ENCODE measurements around the gene OSBPL2. TPM values are rescaled to one million over a fixed set of nuclear protein-coding genes. Genes with fewer than 3 reads are reported as not detected.

The OSBPL2 gene
- total and polyA plus RNA-seq, 11 donors, result 20.0 to 57.9 (median 38.3) TPM

DNA sequence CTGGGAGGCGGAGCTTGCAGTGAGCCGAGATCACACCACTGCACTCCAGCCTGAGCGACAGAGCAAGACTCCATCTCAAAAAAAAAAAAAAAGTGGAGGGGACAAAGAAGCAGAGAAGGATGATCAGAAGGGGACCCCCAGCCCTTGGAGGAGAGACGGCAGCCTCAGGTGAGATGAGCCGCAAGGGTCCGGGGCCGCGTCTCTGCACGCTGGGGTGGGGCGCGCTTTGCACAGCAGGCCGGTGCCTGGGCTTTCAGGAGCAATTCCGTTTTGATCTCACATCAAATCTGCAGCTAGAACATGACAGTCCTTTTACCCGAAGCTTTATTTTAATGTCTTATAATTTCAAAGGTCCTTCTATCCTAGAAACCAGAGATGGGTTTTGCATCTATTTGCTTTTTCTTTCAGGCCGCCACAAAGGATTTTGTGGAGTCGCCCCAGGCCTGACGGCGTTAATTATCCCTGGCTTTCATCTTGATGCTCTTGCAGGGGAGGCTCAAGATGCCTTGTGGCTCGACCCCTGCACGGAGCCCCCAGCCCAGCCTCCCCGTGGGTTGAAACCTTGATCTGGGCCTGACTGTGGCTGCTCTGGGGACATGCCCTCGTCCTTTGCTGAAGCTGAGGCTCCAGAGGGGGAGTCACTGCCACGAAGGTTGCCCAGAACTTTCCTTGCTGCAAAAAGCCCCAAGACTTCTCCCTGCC, 35.5 kb upstream of the OSBPL2 start:
- Histone ChIP-seq H3K4me1 (no peaks in the 10 kb centered on the region), H3K9me3 (no peaks in the 10 kb centered on the region), H3K27me3 (no peaks in the 10 kb centered on the region), H3K27ac (no peak overlapping the region), H3K36me3 (peaks cover 0 to 59% (median 51%) of the 10 kb centered on the region in 9 donors), H3K4me3 (no peak overlapping the region)
- ATAC-seq (no peak), DNase-seq (peak in 2 of 5 donors; percentile 5 to 16)
- intact Hi-C loops (cut with DNase I), result no loop called here
- 85 to 90% (median 88%) methylated on average over 22 to 23 of the region's 23 CpGs for WGBS, 4 donors
- TF ChIP-seq, protein P1, sequence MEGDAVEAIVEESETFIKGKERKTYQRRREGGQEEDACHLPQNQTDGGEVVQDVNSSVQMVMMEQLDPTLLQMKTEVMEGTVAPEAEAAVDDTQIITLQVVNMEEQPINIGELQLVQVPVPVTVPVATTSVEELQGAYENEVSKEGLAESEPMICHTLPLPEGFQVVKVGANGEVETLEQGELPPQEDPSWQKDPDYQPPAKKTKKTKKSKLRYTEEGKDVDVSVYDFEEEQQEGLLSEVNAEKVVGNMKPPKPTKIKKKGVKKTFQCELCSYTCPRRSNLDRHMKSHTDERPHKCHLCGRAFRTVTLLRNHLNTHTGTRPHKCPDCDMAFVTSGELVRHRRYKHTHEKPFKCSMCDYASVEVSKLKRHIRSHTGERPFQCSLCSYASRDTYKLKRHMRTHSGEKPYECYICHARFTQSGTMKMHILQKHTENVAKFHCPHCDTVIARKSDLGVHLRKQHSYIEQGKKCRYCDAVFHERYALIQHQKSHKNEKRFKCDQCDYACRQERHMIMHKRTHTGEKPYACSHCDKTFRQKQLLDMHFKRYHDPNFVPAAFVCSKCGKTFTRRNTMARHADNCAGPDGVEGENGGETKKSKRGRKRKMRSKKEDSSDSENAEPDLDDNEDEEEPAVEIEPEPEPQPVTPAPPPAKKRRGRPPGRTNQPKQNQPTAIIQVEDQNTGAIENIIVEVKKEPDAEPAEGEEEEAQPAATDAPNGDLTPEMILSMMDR (IDR thresholded peaks at IDR 0.05), result no peak
- no peak for TF ChIP-seq POLR2A (IDR thresholded peaks at IDR 0.05)

DNA sequence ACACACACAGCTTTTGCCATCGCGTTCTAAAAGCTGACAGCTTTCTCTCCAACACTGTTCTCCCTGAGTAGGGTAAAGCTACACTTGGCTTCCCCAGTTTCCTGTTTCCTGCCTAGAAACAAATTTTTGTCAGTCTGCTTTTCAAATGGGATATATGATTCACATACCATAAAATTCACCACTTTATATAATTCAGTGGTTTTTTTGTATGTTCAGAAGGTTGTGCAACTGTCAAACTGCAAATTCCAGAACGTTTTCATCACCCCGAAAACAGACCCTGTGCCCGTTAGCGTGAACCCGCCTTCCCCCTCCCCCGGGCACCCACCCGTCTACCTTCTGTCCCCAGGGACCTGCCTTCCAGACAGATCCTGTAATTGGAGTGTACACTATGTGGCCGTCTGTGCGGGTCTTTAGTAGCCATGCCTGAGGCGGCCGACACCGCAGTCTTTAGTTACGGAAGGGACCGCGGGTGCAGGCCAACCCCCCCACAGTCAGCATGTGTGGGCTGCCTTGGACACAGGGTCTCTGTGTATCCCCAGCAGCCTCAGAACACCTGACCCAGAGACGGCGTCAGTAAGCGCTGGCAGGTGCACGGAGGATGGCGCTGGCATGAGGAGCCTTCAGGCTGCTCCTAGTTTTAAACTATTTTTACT, 34.8 kb upstream of the OSBPL2 start:
- Histone ChIP-seq H3K36me3 (peaks cover 0 to 52% (median 44%) of the 10 kb centered on the region in 9 donors), H3K4me3 (no peak overlapping the region), H3K9me3 (no peaks in the 10 kb centered on the region), H3K27me3 (no peaks in the 10 kb centered on the region), H3K4me1 (no peaks in the 10 kb centered on the region), H3K27ac (no peak overlapping the region)
- DNase-seq, result peak in 2 of 5 donors; percentile 5 to 18
- intact Hi-C loops (cut with DNase I), result no loop called here
- no peak for ATAC-seq
- 76 to 83% (median 78%) methylated on average over 22 of the region's 22 CpGs for WGBS, 4 donors
- TF ChIP-seq, protein P1 (IDR thresholded peaks at IDR 0.05), result no peak
- TF ChIP-seq POLR2A (IDR thresholded peaks at IDR 0.05), result no peak

DNA sequence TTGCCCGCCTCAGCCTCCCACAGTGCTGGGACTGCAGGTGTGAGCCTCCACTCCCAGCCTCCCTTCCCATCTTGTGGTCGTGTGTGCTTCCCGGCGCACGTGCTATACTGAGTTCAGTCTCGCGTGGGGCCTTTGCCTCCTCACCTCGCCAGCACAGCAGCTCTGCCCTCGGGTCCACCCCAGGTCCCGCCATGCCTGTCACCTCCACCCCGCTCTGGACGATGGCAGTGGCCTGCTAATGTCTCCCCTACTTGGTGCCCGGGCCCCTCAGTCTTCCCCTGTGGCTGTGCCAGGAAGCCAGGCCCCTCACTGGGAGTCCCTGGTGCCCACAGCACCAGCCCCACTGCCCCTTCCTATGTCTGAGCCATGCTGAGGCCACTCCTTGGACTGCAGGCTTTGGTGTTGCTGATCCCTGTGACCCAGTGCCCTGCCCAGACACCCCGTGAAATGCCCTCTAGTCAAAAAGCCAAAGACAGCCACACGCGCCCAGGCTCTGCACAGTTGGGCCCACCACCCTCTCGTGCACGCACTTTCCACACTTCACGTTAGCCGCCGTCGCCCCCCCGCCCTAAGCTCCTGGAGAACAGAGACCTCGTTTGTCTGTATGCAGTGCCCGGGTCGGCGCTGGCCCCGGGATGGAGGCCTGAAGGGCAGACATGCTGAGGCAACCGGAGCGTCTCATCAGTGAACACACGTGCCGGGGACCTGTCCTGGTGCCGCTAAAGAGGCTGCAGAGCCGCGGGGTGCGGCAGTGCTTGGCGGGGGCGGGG, 32.5 kb upstream of the OSBPL2 start:
- peaks cover 0 to 16% (median 4%) of the 10 kb centered on the region in 9 donors for H3K27me3 ChIP-seq
- peaks cover 0 to 8% (median 0%) of the 10 kb centered on the region in 12 donors for H3K4me1 ChIP-seq
- H3K27ac ChIP-seq, result no peak overlapping the region
- H3K36me3 ChIP-seq, result peaks cover 0 to 31% (median 24%) of the 10 kb centered on the region in 9 donors
- intact Hi-C loops (cut with DNase I), result no loop called here
- H3K9me3 ChIP-seq, result no peaks in the 10 kb centered on the region
- peak in 3 of 5 donors; percentile 15 to 67 (median 25) for DNase-seq
- ATAC-seq, result no peak
- 86 to 94% (median 93%) methylated on average over 35 to 38 of the region's 38 CpGs for WGBS, 4 donors
- H3K4me3 ChIP-seq, result no peak overlapping the region
- TF ChIP-seq, protein P1 (IDR thresholded peaks at IDR 0.05), result no peak
- TF ChIP-seq POLR2A (IDR thresholded peaks at IDR 0.05), result no peak

DNA sequence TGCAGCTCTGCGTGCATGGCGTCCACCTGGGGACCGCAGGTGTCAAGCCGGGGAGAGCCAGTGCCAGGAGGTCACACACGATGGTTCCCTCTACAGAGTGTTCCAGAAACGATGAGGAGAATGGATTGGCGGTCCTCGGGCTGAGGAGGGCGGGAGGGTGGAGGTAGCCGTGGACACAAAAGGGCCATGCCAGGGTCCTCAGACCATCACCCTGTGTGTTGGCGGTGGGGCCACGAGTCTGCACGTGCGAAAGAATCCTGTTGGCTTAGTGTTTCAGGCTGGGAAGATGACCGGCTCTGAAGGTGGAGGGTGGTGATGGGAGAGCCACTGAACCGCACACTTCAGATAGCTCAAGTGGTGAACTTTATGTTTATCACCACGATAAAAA, 31.9 kb upstream of the OSBPL2 start:
- H3K27ac ChIP-seq, result no peak overlapping the region
- ATAC-seq (peak in 1 of 4 donors; percentile 4), DNase-seq (peak in 3 of 5 donors; percentile 2 to 24 (median 9))
- TF ChIP-seq POLR2A (IDR thresholded peaks at IDR 0.05), result no peak
- TF ChIP-seq, protein P1 (IDR thresholded peaks at IDR 0.05), result no peak
- no peak overlapping the region for H3K4me3 ChIP-seq
- peaks cover 0 to 25% (median 18%) of the 10 kb centered on the region in 9 donors for H3K36me3 ChIP-seq
- peaks cover 0 to 8% (median 0%) of the 10 kb centered on the region in 12 donors for H3K4me1 ChIP-seq
- WGBS, 4 donors, result 76 to 90% (median 86%) methylated on average over 17 of the region's 17 CpGs
- no peaks in the 10 kb centered on the region for H3K9me3 ChIP-seq
- intact Hi-C loops (cut with DNase I), result no loop called here
- peaks cover 0 to 22% (median 8%) of the 10 kb centered on the region in 9 donors for H3K27me3 ChIP-seq
